Measurements from ENCODE around the gene INSYN1. TPM values are rescaled to one million over a fixed set of nuclear protein-coding genes. Genes with fewer than 3 reads are reported as not detected.
"Not testable (repeated sequence)": the region's sequence is repeated elsewhere in the genome, so short reads cannot be mapped to it uniquely, and the experiment has no call there.

INSYN1 gene
- polyA plus RNA-seq, 4 donors = 15.3 to 27.3 (median 21.1) TPM

- no peak for DNase-seq (ENCODE audit: low read depth in 4 of 4, low spot score in 3 of 4)
These were observed 35.9 kb downstream of the INSYN1 start for GRCh38 chr15:73717206-73717605.

- no peak for DNase-seq (ENCODE audit: low read depth in 4 of 4, low spot score in 3 of 4)
These were observed 36.7 kb downstream of the INSYN1 start for GRCh38 chr15:73716417-73716816.

GRCh38 chr15:73715417-73715816 lies 37.7 kb downstream of the INSYN1 start:
- no peak for DNase-seq (ENCODE audit: low read depth in 4 of 4, low spot score in 3 of 4)

- DNase-seq (ENCODE audit: low read depth in 4 of 4, low spot score in 3 of 4) = no peak
These were observed 38.4 kb downstream of the INSYN1 start for GRCh38 chr15:73714695-73715301.

- no peak for DNase-seq (ENCODE audit: low read depth in 4 of 4, low spot score in 3 of 4)
These were observed 41.0 kb downstream of the INSYN1 start for GRCh38 chr15:73712107-73712506.

- no peak for DNase-seq (ENCODE audit: low read depth in 4 of 4, low spot score in 3 of 4)
These were observed 41.6 kb downstream of the INSYN1 start for GRCh38 chr15:73711526-73711925.

- DNase-seq (ENCODE audit: low read depth in 4 of 4, low spot score in 3 of 4) = no peak
These were observed 42.8 kb downstream of the INSYN1 start for GRCh38 chr15:73710321-73710720.

GRCh38 chr15:73709686-73710085 lies 43.5 kb downstream of the INSYN1 start:
- no peak for DNase-seq (ENCODE audit: low read depth in 4 of 4, low spot score in 3 of 4)

GRCh38 chr15:73709241-73709640 lies 43.9 kb downstream of the INSYN1 start:
- DNase-seq (ENCODE audit: low read depth in 4 of 4, low spot score in 3 of 4) = no peak

- DNase-seq (ENCODE audit: low read depth in 4 of 4, low spot score in 3 of 4) = no peak
These were observed 44.5 kb downstream of the INSYN1 start for GRCh38 chr15:73708691-73709090.

- no peak for DNase-seq (ENCODE audit: low read depth in 4 of 4, low spot score in 3 of 4)
These were observed 48.1 kb downstream of the INSYN1 start for GRCh38 chr15:73704869-73705645.

GRCh38 chr15:73704142-73704868 lies 48.8 kb downstream of the INSYN1 start:
- not testable (repeated sequence) for DNase-seq (ENCODE audit: low read depth in 4 of 4, low spot score in 3 of 4)

- not testable (repeated sequence) for DNase-seq (ENCODE audit: low read depth in 4 of 4, low spot score in 3 of 4)
These were observed 49.5 kb downstream of the INSYN1 start for GRCh38 chr15:73703601-73704000.

GRCh38 chr15:73702311-73703239 lies 50.6 kb downstream of the INSYN1 start:
- not testable (repeated sequence) for DNase-seq (ENCODE audit: low read depth in 4 of 4, low spot score in 3 of 4)

GRCh38 chr15:73700041-73700842 lies 52.9 kb downstream of the INSYN1 start:
- peak in 2 of 4 donors; percentile 53 to 74 for DNase-seq (ENCODE audit: low read depth in 4 of 4, low spot score in 3 of 4)

- DNase-seq (ENCODE audit: low read depth in 4 of 4, low spot score in 3 of 4) = no peak
These were observed 53.7 kb downstream of the INSYN1 start for GRCh38 chr15:73699249-73700040.

GRCh38 chr15:73697033-73697467 lies 56.1 kb downstream of the INSYN1 start:
- DNase-seq (ENCODE audit: low read depth in 4 of 4, low spot score in 3 of 4) = peak; percentile 75 to 77 (median 76)

- DNase-seq (ENCODE audit: low read depth in 4 of 4, low spot score in 3 of 4) = no peak
These were observed 56.5 kb downstream of the INSYN1 start for GRCh38 chr15:73696641-73697001.

Measured in left renal pelvis (tissue), 4 donors.